HG03135 (cell line): ENCODE results near the gene CNMD.

Source experiments
- ATAC-seq: cut with Tn5 transposase; IDR thresholded peaks from one replicate; pipeline ENCODE4 v1.9.1; 2021; ENCODE audit warnings: mild to moderate bottlenecking, moderate library complexity; ENCODE audit not compliant: unreplicated experiment

The CNMD gene

GRCh38 chr13:52739468-52740071 lies at the start of gene CNMD:
TSS of gene CNMD (minus strand) at chr13:52739820. CDS start at chr13:52739701, 119 bp downstream.
- no peak for ATAC-seq

DNA sequence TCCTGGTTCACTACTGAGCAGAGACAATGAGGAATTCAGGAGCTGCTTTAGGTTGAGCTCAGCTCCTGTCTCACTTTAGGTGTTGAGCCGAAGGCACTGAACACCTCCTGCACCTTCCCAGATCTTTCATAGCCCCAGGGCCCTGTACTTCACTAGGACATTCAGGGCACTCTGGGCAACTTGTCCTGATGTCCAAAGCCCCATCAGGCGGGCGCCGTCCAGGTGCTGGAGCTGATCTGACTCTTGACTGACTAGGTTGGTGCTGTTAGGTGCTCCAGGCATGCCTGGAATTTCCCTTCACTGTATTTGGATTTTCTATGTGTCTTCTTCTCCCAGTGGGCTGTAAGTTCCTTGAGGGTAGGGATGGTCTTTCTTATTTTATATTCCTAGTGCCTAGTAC lies 48.4 kb upstream of the CNMD start:
- no peak for ATAC-seq

- no peak for ATAC-seq
These were observed 47.6 kb upstream of the CNMD start for GRCh38 chr13:52787235-52787634.

GRCh38 chr13:52786766-52787165 lies 47.1 kb upstream of the CNMD start:
- ATAC-seq, result no peak

- ATAC-seq, result no peak
These were observed 46.1 kb upstream of the CNMD start for GRCh38 chr13:52785739-52786138.

DNA sequence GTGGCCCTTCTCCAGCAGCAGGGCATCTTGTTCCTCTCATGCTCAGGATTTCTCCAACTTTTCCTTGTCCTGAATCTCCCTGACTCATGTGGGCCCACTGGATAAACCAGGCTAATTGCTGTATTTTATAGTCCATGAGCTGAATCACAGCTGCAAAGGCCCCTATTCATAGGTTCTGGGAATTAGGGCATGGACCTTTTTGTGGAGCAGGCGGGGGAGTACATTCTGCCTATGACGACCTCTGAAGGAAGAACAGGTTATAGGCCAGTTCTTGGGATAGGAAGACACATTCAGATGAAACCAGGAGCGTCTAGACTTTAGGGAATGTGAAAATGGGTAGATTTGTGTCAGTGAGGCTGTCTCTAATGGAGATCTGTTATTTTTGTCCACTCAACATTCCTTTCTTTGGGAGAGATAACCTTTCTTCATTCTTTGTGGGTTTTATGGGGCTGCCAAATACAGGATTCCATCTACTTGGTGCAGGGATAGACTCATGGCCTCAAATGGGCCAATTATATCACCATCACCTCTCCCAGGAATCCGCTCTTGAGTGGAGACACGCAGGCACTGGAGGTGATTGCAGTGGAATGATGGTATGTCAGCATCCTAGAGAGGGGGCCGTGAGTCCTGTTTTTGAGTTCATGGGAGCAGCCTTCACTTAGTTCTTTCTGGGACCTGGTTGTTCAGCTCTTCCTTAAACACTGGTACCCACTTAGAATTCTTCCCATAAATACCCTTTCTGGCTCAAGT lies 45.1 kb upstream of the CNMD start:
- ATAC-seq, result no peak

GRCh38 chr13:52783943-52784342 lies 44.3 kb upstream of the CNMD start:
- no peak for ATAC-seq

DNA sequence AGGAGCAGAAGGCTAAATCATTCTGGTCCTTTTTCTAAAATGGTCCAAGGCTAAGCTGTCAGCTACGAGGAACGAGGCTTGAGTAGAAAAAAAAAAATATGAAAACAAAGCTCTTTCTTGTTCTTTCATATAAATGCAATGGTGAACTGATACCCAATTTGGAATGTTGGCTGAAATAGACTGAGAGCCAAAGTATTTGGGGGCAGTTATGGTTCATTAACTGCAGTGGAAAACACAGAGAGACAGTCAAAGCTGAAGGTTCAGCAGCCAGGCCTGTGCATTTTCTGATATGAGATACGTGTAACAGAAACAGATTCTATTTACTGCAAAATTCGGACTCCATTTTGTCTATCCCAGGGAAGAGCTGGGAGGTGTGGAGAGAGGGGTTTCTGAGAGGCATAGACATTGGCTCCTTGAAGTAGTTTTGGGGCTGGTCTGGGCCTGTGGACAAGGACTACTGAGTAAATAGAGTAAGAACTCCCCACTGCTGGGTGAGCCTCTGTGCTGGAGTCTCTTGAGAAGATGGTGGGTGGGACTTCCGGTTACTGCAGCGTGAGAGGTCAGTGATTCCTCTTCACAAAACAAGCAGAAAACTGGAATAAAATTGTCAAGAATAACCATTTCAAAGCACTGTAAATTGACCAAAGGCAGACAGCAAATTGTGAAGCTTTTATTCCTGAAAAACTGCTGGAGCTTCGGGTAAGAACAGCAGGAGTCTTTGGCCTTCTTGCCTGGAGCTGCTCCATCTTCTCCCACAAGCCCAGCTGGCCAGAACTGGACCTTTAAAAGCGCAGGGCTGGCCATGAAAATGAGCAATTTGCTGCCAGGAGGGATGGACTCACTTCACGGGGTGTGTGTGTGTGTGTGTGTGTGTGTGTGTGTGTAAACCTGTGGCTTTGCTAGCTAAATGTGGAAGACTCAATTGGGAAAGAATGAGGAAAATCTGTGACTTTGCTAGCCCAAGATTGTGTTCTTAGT lies 43.1 kb upstream of the CNMD start:
- ATAC-seq, result no peak

GRCh38 chr13:52780611-52781010 lies 41.0 kb upstream of the CNMD start:
- ATAC-seq, result no peak

- no peak for ATAC-seq
These were observed 40.5 kb upstream of the CNMD start for GRCh38 chr13:52780092-52780491.

GRCh38 chr13:52779103-52779502 lies 39.5 kb upstream of the CNMD start:
- no peak for ATAC-seq

DNA sequence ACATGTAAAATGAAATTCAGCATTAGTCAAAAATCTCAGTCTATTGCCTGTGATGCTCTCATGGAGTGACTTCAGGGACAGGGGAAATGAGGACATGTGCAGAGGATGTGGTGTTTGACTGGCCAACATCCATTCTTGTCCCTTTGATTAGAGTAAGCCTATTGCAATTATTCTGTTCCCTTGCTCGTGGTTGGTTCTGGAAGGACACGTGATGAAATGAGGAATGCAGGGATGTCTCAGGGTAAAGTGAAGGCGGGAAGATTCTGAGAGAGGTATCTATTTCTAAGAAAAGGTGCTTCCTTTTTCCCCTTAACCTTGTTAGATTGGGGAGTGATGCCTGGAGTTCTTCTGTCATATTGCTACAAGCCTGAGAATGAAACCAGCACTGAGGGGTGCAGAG lies 37.1 kb upstream of the CNMD start:
- no peak for ATAC-seq

- ATAC-seq, result no peak
These were observed 35.9 kb upstream of the CNMD start for GRCh38 chr13:52775511-52775910.

- ATAC-seq, result no peak
These were observed 28.4 kb upstream of the CNMD start for GRCh38 chr13:52767949-52768516.

GRCh38 chr13:52765611-52766390 lies 26.2 kb upstream of the CNMD start:
- ATAC-seq, result no peak

- ATAC-seq, result no peak
These were observed 20.5 kb upstream of the CNMD start for GRCh38 chr13:52760077-52760476.

- no peak for ATAC-seq
These were observed 18.5 kb upstream of the CNMD start for GRCh38 chr13:52758114-52758513.

GRCh38 chr13:52751196-52751595 lies 11.6 kb upstream of the CNMD start:
- ATAC-seq, result no peak

DNA sequence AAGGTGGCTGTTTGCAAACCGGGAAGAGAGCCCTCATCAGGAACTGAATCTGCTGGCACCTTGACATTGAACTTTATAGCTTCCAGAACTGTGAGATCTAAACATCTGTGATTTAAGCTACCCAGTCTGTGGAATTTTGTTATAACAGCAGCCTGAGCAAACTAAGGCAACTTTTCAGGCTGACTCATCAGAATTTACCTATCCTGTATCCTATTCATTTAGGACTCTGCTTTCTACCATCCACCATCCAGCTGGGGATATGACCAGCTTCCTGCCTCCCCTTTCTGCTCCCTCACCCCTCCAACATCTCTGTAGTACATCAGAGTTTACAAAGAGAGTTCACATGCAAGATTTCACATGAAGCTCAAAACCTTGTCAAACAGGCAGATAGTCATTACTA lies 11.1 kb upstream of the CNMD start:
- ATAC-seq, result no peak

GRCh38 chr13:52749419-52749818 lies 9.8 kb upstream of the CNMD start:
- no peak for ATAC-seq
